ENCODE results near the gene PCMT1. TPM values are rescaled to one million over a fixed set of nuclear protein-coding genes. Genes with fewer than 3 reads are reported as not detected.

The PCMT1 gene
- total and polyA plus RNA-seq, 2 of the 13 experiments (the other 11 are each of a cell fraction or from before 2014, with no cell fraction given), result 112 to 169 TPM

- no peak for TF ChIP-seq TRIM22 (IDR thresholded peaks at IDR 0.05)
- no peak for TF ChIP-seq SCMH1 (CRISPR knock-in tag; IDR thresholded peaks at IDR 0.05; ENCODE audit: borderline replicate concordance)
- no peak for TF ChIP-seq ZSCAN29 (CRISPR knock-in tag; conservative IDR thresholded peaks at IDR 0.05)
- no peak for TF ChIP-seq SRY (CRISPR knock-in tag; IDR thresholded peaks at IDR 0.05)
- TF ChIP-seq BRF2 (CRISPR knock-in tag; IDR thresholded peaks at IDR 0.05), result no peak
- TF ChIP-seq ZNF749 (CRISPR knock-in tag; IDR thresholded peaks at IDR 0.05; ENCODE audit: borderline replicate concordance), result no peak
- TF ChIP-seq HMG20A (CRISPR knock-in tag; IDR thresholded peaks at IDR 0.05; ENCODE audit: borderline replicate concordance), result no peak
- no peak for TF ChIP-seq SP4 (CRISPR knock-in tag; IDR thresholded peaks at IDR 0.05)
- TF ChIP-seq ZNF33A (CRISPR knock-in tag; IDR thresholded peaks at IDR 0.05; ENCODE audit: borderline replicate concordance), result no peak
- TF ChIP-seq STAG1 (CRISPR knock-in tag; IDR thresholded peaks at IDR 0.05), result peak; percentile 86
- no peak for TF ChIP-seq ZNF333 (CRISPR knock-in tag; IDR thresholded peaks at IDR 0.05; ENCODE audit: borderline replicate concordance)
- TF ChIP-seq ZNF234 (CRISPR knock-in tag; conservative IDR thresholded peaks at IDR 0.05), result no peak
- TF ChIP-seq GZF1 (CRISPR knock-in tag; IDR thresholded peaks at IDR 0.05), result no peak
- TF ChIP-seq ZSCAN20 (CRISPR knock-in tag; IDR thresholded peaks at IDR 0.05; ENCODE audit: borderline replicate concordance), result no peak
- TF ChIP-seq FOSL1 (CRISPR knock-in tag; IDR thresholded peaks at IDR 0.05; ENCODE audit: borderline replicate concordance), result 0 out of 2 replicates have a peak, but pooled peaks have one; percentile 20
- TF ChIP-seq HMGA1 (CRISPR knock-in tag; conservative IDR thresholded peaks at IDR 0.05), result no peak
- TF ChIP-seq TRIM24 (CRISPR knock-in tag; IDR thresholded peaks at IDR 0.05), result no peak
- TF ChIP-seq ZHX2 (IDR thresholded peaks at IDR 0.05; ENCODE audit: low read depth), result no peak
- TF ChIP-seq ZHX2 (CRISPR knock-in tag; IDR thresholded peaks at IDR 0.05; ENCODE audit: borderline replicate concordance), result no peak
- 0 out of 2 replicates have a peak, but pooled peaks have one; percentile 20 for TF ChIP-seq ZNF354B (CRISPR knock-in tag; IDR thresholded peaks at IDR 0.05)
- TF ChIP-seq ZNF629 (CRISPR knock-in tag; conservative IDR thresholded peaks at IDR 0.05), result peak; percentile 90
- TF ChIP-seq POGZ (CRISPR knock-in tag; IDR thresholded peaks at IDR 0.05), result 0 out of 2 replicates have a peak, but pooled peaks have one; percentile 26
- peak; percentile 61 for TF ChIP-seq GATAD1 (CRISPR knock-in tag; IDR thresholded peaks at IDR 0.05)
- TF ChIP-seq ZNF883 (CRISPR knock-in tag; IDR thresholded peaks at IDR 0.05; ENCODE audit: not compliant biosample characterization), result no peak
Measured at GRCh38 chr6:149723771-149724417, 25.6 kb upstream of the PCMT1 start (continued).
